NCI-H526 treated with DMSO at 0.1 percent for 48 hours (cell line): Measurements from ENCODE around the gene MZT2B.
A peak's percentile ranks its signal among the peaks of the same experiment; 100 is the strongest.
"Not testable (repeated sequence)": the region's sequence is repeated elsewhere in the genome, so short reads cannot be mapped to it uniquely, and the experiment has no call there.

Experiments used
- DNase-seq: peaks from one replicate; lab custom pipeline; 2025; lab: John Stamatoyannopoulos, UW

Gene MZT2B

GRCh38 chr2:130181880-130182682 lies at the start of gene MZT2B:
Gene MZT2B, plus strand, starts transcription at chr2:130182262. Its CDS starts 21 bp downstream, at chr2:130182283.
- DNase-seq, result peak; percentile 84

DNA sequence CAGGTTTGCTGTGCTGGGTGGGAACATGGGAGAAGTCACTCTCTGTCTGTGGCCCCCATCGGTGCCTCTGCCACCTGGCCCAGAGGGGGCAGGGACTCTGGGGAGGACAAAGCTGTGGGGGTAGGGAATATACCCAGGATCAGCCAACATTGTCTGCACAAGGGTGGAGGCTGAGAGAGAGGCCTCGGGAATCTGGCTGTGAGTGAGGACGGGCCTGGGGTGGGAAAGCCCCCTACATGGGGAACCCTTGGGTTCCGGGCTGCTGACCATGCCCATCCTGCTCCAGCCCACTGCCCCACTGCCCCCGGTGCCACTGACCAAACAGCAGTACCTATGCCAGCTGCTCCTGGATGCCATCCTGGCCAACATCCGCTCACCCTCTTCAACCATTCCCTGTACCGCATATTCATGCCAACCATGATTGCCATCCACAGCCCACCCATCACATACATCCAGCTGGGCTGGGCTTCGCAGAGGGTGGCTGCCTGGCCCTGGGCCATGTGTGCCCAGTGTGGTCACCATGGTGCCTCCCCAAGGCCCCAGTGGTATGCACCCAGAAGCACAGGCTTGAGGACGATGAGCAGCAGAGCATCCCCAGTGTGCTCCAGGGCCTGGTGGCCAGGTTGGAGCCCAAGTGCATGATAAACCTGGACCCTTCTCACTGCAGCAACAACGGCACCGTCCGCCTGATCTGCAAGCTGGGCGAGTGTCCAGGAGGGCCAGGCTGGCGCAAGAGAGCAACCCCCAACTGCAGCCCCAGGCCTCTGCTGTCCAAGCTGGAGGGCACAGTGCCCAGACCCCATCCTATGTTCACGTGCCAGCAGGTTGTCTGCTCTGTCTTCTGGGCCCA lies 46.1 kb upstream of the MZT2B start:
- no peak for DNase-seq

GRCh38 chr2:130136546-130136945 lies 45.5 kb upstream of the MZT2B start:
- DNase-seq, result not testable (repeated sequence)

DNA sequence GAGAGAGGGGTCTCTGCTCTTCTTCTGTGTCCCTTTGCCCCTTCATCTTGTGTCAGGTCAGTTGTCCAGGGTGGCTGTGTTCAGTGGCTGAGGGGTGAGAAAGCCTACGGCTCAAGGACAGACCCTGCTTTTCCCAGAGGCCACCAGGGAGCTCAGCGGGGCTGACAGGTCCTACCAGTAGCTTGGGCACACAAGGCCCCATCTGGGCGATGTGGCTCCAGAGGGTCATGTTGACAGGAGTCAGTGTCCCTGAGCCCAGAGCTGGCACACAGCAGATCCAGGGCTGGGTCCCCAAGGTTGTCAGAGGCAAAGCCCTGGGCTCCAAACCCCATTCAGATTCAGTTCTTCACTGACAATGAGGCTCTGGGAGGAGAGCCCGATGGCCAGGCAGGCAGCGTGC lies 44.9 kb upstream of the MZT2B start:
- DNase-seq, result not testable (repeated sequence)

DNA sequence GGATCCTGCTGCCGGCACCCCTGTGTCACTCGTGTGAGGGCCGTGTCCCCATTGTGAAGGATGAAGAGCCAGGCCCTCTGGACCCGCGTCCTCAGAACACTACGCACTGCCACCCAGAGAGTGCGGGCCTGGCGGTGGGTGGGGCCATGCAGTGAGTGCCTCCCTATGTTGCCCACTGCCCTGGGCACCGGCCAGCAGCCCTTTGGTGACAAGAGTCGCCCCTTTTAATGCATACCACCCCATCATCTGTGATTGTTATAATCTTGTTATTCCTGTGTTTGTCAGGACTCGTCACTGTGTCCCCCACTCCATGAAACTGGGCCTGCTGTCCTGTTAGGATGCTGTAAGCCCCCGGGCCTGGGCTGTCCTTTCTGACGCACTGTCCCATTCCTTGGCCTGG lies 43.7 kb upstream of the MZT2B start:
- DNase-seq, result not testable (repeated sequence)

- not testable (repeated sequence) for DNase-seq
These were observed 43.2 kb upstream of the MZT2B start for GRCh38 chr2:130138841-130139251.

DNA sequence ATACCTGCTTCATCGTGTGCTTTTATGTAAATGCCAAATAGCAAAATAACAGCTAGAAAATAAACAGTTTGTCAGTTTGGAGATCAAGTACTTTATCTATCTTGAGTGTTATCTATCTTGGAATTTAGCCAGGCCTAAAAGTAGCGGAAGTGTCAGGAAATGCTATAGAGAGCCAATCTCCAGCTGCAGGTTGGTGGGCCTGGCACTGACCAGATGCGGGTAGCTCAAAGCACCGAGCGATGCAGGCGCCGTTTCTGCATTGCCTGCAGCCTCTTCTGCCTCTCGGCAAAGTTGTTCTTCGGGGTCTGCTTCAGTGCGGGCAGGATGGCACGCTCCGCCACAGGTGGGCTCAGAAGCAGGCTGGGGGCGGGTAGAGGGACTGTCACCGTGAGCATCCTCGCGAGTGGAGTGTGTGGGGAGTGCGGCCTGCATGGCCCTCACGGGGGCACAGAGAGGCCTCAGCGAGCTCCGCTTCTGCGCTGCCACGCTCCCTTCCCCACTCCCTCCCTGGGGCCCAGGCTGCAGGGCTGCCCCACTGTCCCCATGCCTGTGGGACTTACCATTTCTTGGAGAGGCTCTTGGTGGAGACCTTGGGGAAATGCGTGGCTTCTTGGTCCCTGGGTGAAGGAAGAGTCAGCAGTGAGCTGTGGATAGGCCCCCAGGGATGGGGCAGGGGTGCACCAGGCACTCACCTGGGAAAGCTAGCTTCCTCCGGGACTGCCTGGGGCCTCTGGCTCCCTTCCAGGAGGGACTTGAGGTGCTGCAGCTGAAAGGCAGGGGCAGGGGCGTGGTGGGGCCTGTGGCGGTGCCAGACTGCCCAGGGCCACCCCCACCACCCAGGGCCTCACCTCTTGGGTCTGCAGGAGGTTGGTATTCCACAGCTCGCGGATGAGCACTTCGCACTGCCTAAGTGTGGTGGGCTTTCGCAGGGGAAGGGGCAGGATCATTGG lies 42.5 kb upstream of the MZT2B start:
- not testable (repeated sequence) for DNase-seq

GRCh38 chr2:130140516-130140915 lies 41.5 kb upstream of the MZT2B start:
- DNase-seq, result not testable (repeated sequence)

DNA sequence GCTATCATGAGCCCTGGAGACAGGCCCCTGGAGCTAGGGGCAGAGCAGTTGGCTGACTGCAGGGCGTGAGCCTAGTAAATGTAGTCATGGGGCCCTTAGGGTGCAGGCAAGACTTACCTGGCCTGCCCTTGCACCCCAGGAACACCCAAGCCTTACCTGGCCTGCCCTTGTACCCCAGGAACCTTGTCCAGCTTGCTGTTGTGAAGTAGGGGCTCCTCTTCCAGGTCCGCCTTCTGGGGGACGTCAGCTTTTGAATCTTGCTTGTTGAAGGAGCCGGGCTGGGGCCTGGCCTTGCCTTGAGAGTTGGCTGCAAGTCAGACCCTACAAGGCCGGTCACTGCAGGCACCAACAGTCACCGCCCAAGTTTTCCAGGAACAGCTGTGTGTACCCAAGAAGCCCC lies 41.1 kb upstream of the MZT2B start:
- DNase-seq, result not testable (repeated sequence)

DNA sequence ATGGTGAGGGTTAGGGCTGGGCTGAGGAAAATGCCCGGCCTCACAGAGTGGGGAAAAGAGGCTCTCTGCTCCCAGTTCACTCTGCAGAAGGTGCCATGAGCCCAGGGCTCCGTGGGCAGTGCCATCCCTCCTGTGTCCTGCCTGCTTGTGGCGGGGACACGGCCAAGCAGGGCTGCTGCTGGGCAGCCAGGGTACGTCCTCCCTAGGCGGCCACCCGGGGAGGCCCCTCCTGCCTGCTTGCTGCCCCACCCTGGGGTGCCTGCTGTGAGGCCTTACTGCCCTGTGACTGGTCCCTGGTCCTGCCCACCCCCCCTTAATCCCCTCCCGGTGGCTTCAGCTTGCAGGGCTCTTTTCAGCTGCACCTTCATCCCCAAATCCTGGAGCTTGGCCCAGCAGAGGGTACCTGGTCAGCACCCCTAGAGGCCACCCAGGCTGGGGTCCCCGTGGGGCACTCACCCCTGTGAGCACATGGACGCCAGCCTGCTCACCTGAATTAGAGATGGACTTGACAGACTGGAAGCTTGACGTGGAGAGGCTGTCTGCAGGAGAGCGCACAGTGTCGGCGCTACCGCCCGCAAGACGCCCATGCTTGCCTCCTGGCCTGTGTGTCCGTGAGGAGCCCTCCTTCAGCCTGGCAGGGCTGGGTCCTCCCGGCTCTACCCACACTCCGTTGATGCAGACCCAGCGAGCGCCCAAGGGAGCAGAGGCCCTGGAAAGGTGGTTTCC lies 40.3 kb upstream of the MZT2B start:
- DNase-seq, result not testable (repeated sequence)

DNA sequence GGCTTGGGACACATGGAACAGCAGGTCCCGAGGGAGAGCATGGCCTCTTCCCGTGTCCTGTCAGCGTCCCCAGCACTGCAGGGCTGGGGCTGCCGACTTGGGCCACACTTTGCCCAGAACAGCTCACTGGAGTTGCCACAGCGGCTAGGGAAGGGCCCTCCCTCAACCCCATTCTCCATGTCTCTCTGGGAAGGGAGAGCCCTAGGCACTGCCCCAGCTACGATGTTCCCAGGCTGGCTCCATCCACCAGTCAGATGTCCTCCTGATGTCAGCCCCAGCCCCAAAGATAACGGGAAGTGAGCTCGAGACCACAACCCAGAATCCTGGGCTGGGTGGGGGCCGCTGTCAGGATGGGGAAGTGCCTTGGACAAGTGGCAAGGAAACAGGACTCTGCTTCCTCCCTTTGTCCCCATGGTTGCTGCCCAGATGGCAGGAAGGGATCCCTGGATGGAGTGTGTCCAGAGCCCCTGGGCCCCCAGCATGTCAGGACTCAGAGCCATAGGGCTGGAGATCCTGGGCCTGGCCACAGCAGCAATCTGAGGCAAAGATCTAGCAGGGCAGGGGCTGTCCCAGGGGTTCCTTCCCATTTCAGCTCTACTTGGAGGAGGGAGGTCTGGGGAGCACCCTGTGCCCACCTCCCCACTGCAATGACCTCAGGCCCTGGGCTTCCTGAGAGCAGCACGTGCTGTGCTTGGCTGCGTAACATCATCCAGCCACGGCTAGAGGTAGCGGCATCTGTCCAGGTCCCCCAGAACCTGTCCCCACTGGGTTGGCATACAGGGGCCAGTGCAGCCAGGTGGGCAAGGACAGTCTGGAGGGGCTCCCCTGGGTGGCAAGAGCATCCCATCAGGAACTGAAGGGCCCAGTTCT lies 39.4 kb upstream of the MZT2B start:
- not testable (repeated sequence) for DNase-seq

DNA sequence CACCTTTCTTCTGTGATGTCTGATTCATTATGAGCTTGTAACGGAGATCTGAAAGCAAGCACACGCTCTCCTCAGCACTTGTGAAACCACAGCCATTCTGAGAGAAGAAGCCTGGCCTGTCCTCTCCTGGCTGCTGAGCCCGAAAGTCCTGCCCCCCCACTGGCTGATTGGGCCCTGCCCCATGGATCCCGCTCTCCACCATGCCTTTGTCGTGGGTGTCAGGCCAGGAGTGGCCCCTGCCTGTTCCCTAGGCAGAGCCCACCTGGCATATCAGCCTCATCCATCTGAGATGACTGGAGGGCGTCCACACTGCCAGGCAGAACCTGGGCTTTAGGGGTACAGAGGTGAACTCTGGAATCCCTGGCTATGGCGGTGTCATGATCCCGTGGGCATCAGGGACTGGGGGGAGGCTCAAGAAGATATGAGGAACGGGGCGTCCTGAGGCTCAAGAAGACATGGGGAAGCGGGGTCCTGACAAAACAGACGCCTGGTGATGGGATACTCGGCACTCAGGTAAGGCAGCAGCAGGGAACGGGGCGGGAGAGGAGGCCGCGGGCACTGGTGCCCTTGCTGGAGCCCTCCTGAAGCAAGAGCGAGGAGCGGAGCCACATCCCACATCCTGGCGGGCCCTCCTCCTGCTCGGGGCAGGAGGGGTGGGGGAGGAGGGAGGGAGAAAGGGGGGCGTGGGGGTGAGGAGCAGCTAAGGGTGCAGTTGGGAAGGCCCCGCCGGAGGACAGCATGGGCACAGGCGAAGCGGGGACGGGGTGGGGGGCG lies 38.6 kb upstream of the MZT2B start:
- DNase-seq, result not testable (repeated sequence)

- DNase-seq, result peak; percentile 18
These were observed 37.1 kb upstream of the MZT2B start, which contains the start of gene CCDC74B for GRCh38 chr2:130145006-130145414. Gene CCDC74B, minus strand, starts transcription at chr2:130145112. Its CDS starts 116 bp downstream, at chr2:130144996.

DNA sequence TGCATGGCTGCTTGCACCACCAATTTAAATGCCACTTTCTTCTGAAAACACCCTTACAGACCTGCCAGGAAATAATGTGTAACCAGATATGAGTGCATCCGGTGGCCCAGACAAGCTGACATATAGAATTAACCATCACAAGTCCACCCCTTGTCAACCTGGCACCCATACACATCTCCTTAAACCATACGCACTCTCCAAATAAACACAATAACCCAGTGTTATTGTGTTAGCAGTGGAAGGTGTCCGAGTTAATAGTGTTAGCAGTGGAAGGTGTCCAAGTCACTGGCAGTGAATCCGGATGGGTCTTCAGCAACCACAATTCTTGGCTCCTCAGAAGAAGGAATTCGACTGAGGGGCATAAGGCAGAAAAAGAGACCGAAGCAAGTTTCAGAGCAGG lies 33.5 kb upstream of the MZT2B start:
- not testable (repeated sequence) for DNase-seq

DNA sequence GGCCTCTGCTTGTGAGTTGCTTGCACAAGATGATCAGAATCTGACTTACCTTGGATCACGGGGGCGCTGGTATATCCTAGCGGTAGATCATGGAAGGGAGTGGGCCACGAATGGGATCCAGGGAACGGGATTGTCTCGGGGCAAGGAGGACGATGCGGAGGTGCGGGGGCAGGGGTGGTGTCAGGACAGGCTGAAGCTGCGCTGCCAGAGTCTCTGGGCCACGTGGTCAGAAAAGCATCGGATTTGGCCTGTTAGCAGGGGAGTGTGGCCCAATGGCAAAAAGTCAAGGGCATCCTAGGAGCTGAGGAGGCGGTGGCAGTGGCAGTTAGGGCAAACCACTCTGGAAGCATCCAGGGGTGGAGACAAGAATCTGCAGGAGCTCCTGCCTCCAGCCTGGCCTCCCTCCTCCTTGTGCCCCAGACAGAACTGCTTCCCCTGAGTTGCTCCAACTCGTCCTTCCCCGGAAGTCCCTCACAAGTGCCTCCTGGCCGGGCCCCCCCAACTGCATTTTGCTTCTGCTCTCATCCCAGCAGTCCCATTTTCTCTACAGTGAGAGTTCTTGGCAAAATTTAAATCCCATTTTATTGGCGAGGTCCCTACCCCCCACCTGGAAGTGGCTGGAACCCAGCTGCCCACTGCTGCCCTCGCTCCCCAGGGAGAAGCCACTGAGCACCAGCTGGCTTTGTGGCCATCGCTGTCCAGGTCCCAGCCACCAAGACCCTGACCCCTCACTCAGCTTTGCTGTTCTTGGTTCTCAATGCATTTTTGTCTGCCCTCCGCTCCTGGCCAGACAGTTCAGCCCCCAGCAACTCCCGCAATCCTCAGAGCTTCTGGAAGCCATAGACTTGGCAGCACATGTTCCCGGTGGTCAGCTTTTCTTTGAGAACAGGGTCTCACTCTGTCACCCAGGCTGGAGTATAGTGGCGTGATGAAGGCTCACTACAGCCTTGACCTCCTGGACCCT lies 31.6 kb upstream of the MZT2B start:
- DNase-seq, result no peak

GRCh38 chr2:130151145-130151512 lies 30.9 kb upstream of the MZT2B start:
- DNase-seq, result not testable (repeated sequence)

GRCh38 chr2:130152136-130152815 lies 29.8 kb upstream of the MZT2B start:
- DNase-seq, result not testable (repeated sequence)
